PFSK-1 (cell line): ENCODE measurements around the gene TMEM248.

ENCODE experiments used
- SIN3A ChIP-seq: IDR thresholded peaks from 2 replicates; pipeline ENCODE4 v1.6.1; 2012; ENCODE audit warnings: mild to moderate bottlenecking, low read length, moderate library complexity, borderline replicate concordance; ENCODE audit not compliant: insufficient read depth
- TAF1 ChIP-seq: IDR thresholded peaks from 2 replicates; pipeline ENCODE4 v1.6.1; 2012; ENCODE audit warnings: low read length, control low read depth, borderline replicate concordance; ENCODE audit not compliant: insufficient read depth

- TF ChIP-seq SIN3A (no peak), TAF1 (no peak)
Measured at GRCh38 chr7:66937940-66938339, 16.9 kb downstream of the TMEM248 start.
